ENCODE results near the gene HRCT1. TPM values are rescaled to one million over a fixed set of nuclear protein-coding genes. Genes with fewer than 3 reads are reported as not detected.
A peak's percentile ranks its signal among the peaks of the same experiment; 100 is the strongest.

Gene HRCT1
- total RNA-seq, result 10 to 100 TPM in 3 of 4 donors, 1 to 10 TPM in 1; 4.0 to 32.7 (median 17.0) TPM

GRCh38 chr9:35905912-35906679, at the start of gene HRCT1:
HRCT1 (plus strand) TSS chr9:35906202; CDS start chr9:35906288, 86 bp downstream.
- Histone ChIP-seq H3K36me3 (no peaks in the 10 kb centered on the region), H3K9me3 (no peaks in the 10 kb centered on the region), H3K4me3 (peak within 1 kb of the TSS in 1 of 2 donors; percentile 45), H3K27me3 (no peaks in the 10 kb centered on the region), H3K27ac (peak within 1 kb of the TSS; percentile 82 to 96 (median 90)), H3K4me1 (peaks cover 25 to 81% (median 68%) of the 10 kb centered on the region in 3 donors)
- peak; percentile 75 for ATAC-seq
- peak; percentile 90 for TF ChIP-seq POLR2AphosphoS5 (IDR thresholded peaks at IDR 0.05)
- TF ChIP-seq CTCF (IDR thresholded peaks at IDR 0.05), result peak in 1 of 4 experiments; percentile 3
- TF ChIP-seq POLR2A (IDR thresholded peaks at IDR 0.05), result peak; percentile 47 to 50
- TF ChIP-seq EP300 (IDR thresholded peaks at IDR 0.05), result no peak
- 19 to 20% methylated on average over 2 to 7 of the region's 30 CpGs for WGBS, 2 donors (ENCODE audit: low coverage in 1 of 2)

DNA sequence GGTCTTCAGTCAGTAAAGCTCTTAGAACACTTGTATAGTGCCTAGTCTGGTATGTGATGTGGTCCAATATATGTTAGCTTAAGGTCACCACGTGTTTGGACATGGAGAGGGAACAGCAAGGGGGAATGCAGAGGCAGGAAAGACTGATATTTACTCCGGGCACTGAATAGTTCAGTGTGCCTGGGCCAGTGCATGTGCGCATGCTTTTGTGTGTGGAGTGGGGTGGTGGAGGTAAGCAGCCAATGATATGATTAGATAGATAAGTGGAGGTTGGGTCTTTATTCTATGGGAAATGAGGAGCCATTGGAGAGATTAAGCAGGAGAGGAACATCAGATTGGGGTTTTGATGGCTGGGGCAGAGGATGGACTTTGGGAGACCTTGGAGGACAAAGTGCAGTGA, 49.8 kb upstream of the HRCT1 start:
- no peaks in the 10 kb centered on the region for H3K27me3 ChIP-seq
- ATAC-seq, result no peak
- TF ChIP-seq POLR2A (IDR thresholded peaks at IDR 0.05) (no peak), POLR2AphosphoS5 (IDR thresholded peaks at IDR 0.05) (no peak), CTCF (IDR thresholded peaks at IDR 0.05) (no peak), EP300 (IDR thresholded peaks at IDR 0.05) (no peak)
- peaks cover 0 to 43% of the 10 kb centered on the region in 2 donors for H3K36me3 ChIP-seq
- H3K4me3 ChIP-seq, result no peak overlapping the region
- H3K9me3 ChIP-seq, result no peaks in the 10 kb centered on the region
- WGBS, 2 donors (ENCODE audit: low coverage in 1 of 2), result 48 to 65% methylated on average over 2 to 3 of the region's 3 CpGs
- H3K4me1 ChIP-seq, result peaks cover 0 to 15% (median 0%) of the 10 kb centered on the region in 3 donors
- H3K27ac ChIP-seq, result no peak overlapping the region

GRCh38 chr9:35856882-35857281, 49.1 kb upstream of the HRCT1 start:
- no peak for ATAC-seq
- no peak overlapping the region for H3K27ac ChIP-seq
- TF ChIP-seq POLR2AphosphoS5 (IDR thresholded peaks at IDR 0.05) (no peak), CTCF (IDR thresholded peaks at IDR 0.05) (no peak), EP300 (IDR thresholded peaks at IDR 0.05) (no peak), POLR2A (IDR thresholded peaks at IDR 0.05) (no peak)
- H3K4me3 ChIP-seq, result no peak overlapping the region
- H3K27me3 ChIP-seq, result no peaks in the 10 kb centered on the region
- WGBS, 2 donors (ENCODE audit: low coverage in 1 of 2), result 81 to 83% methylated on average over 3 to 5 of the region's 5 CpGs
- peaks cover 0 to 15% (median 0%) of the 10 kb centered on the region in 3 donors for H3K4me1 ChIP-seq
- H3K9me3 ChIP-seq, result no peaks in the 10 kb centered on the region
- H3K36me3 ChIP-seq, result peaks cover 0 to 39% of the 10 kb centered on the region in 2 donors

- peaks cover 0 to 15% (median 0%) of the 10 kb centered on the region in 3 donors for H3K4me1 ChIP-seq
- ATAC-seq, result no peak
- H3K27ac ChIP-seq, result no peak overlapping the region
- no peak overlapping the region for H3K4me3 ChIP-seq
- H3K36me3 ChIP-seq, result peaks cover 0 to 23% of the 10 kb centered on the region in 2 donors
- no peaks in the 10 kb centered on the region for H3K9me3 ChIP-seq
- 60 to 80% methylated on average over 1 to 4 of the region's 5 CpGs for WGBS, 2 donors (ENCODE audit: low coverage in 1 of 2)
- TF ChIP-seq EP300 (IDR thresholded peaks at IDR 0.05) (no peak), POLR2AphosphoS5 (IDR thresholded peaks at IDR 0.05) (no peak), CTCF (IDR thresholded peaks at IDR 0.05) (no peak), POLR2A (IDR thresholded peaks at IDR 0.05) (no peak)
- H3K27me3 ChIP-seq, result no peaks in the 10 kb centered on the region
These were observed 47.5 kb upstream of the HRCT1 start for GRCh38 chr9:35858458-35858857.

Measured in gastroesophageal sphincter (tissue), 4 donors.